ENCODE data around the gene NOS1AP. TPM values are rescaled to one million over a fixed set of nuclear protein-coding genes. Genes with fewer than 3 reads are reported as not detected.

The NOS1AP gene
- polyA plus RNA-seq, 3 donors: 0.12 TPM; not detected in 2

DNA sequence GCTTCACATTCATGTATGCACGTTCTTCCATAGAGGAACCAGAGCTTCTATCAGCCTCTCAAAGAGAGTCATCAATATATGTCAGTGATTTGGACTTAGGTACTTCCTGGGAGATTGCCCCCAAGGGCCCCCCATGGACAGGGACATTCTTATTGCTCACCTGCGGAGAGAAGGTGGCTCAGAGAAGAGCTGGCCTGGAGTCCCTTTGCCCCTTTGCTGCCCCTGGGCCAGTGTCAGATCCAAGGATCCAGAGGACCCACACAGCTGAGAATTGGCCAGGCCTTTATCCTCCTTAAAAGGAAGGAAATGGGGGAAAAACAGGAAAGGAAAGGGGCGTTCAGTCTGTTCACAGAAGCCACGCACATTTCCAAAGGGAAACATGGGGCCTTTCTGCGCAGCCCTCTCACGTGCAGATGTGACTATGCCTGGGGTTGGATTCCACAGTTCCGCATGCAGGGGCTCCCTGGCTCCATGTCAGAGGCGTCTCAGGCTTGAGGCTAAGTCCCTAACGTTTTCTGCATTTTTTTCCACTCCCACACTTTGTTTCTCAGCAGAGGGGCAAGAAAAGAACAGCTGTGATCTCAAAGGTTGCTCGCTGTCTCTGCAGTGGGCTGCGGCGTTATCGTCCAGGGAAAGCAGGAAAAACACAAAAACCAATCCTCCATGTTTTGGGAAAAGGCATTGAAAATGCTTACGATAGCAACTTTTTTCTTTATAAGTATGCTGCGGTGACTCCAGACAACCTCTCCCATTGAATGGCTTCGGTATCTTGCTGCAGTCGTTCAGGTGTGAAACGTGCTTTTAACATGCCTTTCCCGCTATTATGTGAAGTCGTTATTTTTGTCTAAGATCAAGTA, 318.0 kb downstream of the NOS1AP start:
- H3K27me3 ChIP-seq (ENCODE audit: control insufficient read depth in 2 of 2, insufficient read depth in 2 of 2, low read length in 2 of 2): no peaks in the 10 kb centered on the region
- H3K4me1 ChIP-seq (ENCODE audit: control insufficient read depth in 1 of 2, insufficient read depth in 2 of 2, low read length in 2 of 2): peaks cover 13 to 30% of the 10 kb centered on the region in 2 donors
- no peaks in the 10 kb centered on the region for H3K36me3 ChIP-seq (replicated peaks in 1 of 2; ENCODE audit: control insufficient read depth in 1 of 2, insufficient read depth in 2 of 2, low read length in 2 of 2)
- no peak overlapping the region for H2AFZ ChIP-seq (ENCODE audit: insufficient read depth, low read depth, low read length, poor library complexity, severe bottlenecking)
- H4K20me1 ChIP-seq (ENCODE audit: insufficient read depth, low read length): no peaks in the 10 kb centered on the region
- no peaks in the 10 kb centered on the region for H3K9me3 ChIP-seq (replicated peaks in 1 of 2; ENCODE audit: control insufficient read depth in 1 of 2, insufficient read depth in 1 of 2, low read length in 2 of 2)
- Mint-ChIP-seq H3K4me3 (no peak overlapping the region), H3K27ac (no peak overlapping the region), H3K4me1 (peaks cover 37% of the 10 kb centered on the region), H3K36me3 (no peaks in the 10 kb centered on the region), H3K27me3 (ENCODE audit: low read depth in 3 of 3) (peaks cover 0 to 2% (median 0%) of the 10 kb centered on the region in 3 donors), H3K9me3 (no peaks in the 10 kb centered on the region)
- H3K4me2 ChIP-seq (replicated peaks; ENCODE audit: extremely low read depth, low read length, poor library complexity, severe bottlenecking): no peak overlapping the region
- WGBS (ENCODE audit: insufficient coverage): 81% methylated on average over 19 of the region's 20 CpGs
- H3K79me2 ChIP-seq (ENCODE audit: insufficient read depth, low read length): no peaks in the 10 kb centered on the region
- no peak overlapping the region for H3K9ac ChIP-seq (ENCODE audit: insufficient read depth, low read length, poor library complexity, severe bottlenecking)
- H3K4me3 ChIP-seq (replicated peaks in 1 of 3; ENCODE audit: low read depth in 2 of 3, low read length in 3 of 3): no peak overlapping the region
- intact Hi-C loops (cut with micrococcal nuclease): no loop called here
- DNase-seq: no peak
- H3K27ac ChIP-seq (ENCODE audit: low read depth in 1 of 2, low read length in 2 of 2): no peak overlapping the region
- TF ChIP-seq, protein P1, sequence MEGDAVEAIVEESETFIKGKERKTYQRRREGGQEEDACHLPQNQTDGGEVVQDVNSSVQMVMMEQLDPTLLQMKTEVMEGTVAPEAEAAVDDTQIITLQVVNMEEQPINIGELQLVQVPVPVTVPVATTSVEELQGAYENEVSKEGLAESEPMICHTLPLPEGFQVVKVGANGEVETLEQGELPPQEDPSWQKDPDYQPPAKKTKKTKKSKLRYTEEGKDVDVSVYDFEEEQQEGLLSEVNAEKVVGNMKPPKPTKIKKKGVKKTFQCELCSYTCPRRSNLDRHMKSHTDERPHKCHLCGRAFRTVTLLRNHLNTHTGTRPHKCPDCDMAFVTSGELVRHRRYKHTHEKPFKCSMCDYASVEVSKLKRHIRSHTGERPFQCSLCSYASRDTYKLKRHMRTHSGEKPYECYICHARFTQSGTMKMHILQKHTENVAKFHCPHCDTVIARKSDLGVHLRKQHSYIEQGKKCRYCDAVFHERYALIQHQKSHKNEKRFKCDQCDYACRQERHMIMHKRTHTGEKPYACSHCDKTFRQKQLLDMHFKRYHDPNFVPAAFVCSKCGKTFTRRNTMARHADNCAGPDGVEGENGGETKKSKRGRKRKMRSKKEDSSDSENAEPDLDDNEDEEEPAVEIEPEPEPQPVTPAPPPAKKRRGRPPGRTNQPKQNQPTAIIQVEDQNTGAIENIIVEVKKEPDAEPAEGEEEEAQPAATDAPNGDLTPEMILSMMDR (IDR thresholded peaks at IDR 0.05): no peak

DNA sequence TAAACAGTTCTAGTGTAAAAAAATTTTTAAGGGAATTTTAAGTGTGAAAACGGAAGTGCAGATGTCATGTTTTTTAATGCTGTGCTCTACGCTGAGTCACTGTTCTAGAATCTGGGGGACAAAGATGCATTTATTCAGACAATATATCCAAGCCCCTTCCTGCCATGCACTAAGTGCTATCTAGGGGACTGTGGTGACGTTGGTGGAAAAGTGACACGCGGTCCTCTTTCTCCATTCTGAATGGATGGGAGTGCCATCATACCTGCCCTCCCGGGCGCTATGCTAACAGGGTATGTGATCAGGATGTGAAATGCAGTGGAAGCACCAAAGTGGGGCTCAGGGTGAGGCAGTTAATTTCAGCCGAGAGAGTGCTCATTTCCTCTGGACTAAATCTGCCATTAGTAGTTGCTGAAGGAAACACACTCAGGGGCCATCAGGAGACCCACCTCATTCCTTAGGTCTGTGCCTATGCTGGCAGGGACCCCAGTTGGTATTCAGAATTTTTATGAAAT, 318.6 kb downstream of the NOS1AP start:
- DNase-seq: no peak
- H3K9me3 ChIP-seq (replicated peaks in 1 of 2; ENCODE audit: control insufficient read depth in 1 of 2, insufficient read depth in 1 of 2, low read length in 2 of 2): no peaks in the 10 kb centered on the region
- no peaks in the 10 kb centered on the region for H3K79me2 ChIP-seq (ENCODE audit: insufficient read depth, low read length)
- TF ChIP-seq, protein P1 (IDR thresholded peaks at IDR 0.05): no peak
- no peaks in the 10 kb centered on the region for H4K20me1 ChIP-seq (ENCODE audit: insufficient read depth, low read length)
- no peak overlapping the region for H3K4me2 ChIP-seq (replicated peaks; ENCODE audit: extremely low read depth, low read length, poor library complexity, severe bottlenecking)
- H2AFZ ChIP-seq (ENCODE audit: insufficient read depth, low read depth, low read length, poor library complexity, severe bottlenecking): no peak overlapping the region
- Mint-ChIP-seq H3K4me1 (peaks cover 37% of the 10 kb centered on the region), H3K27ac (peak overlapping the region in 1 of 7 donors; percentile 46), H3K9me3 (no peaks in the 10 kb centered on the region), H3K4me3 (no peak overlapping the region), H3K36me3 (no peaks in the 10 kb centered on the region), H3K27me3 (ENCODE audit: low read depth in 3 of 3) (peaks cover 0 to under 1% (median 0%) of the 10 kb centered on the region in 3 donors)
- H3K27me3 ChIP-seq (ENCODE audit: control insufficient read depth in 2 of 2, insufficient read depth in 2 of 2, low read length in 2 of 2): no peaks in the 10 kb centered on the region
- H3K36me3 ChIP-seq (replicated peaks in 1 of 2; ENCODE audit: control insufficient read depth in 1 of 2, insufficient read depth in 2 of 2, low read length in 2 of 2): no peaks in the 10 kb centered on the region
- H3K27ac ChIP-seq (ENCODE audit: low read depth in 1 of 2, low read length in 2 of 2): no peak overlapping the region
- WGBS (ENCODE audit: insufficient coverage): 63% methylated on average over 5 of the region's 8 CpGs
- intact Hi-C loops (cut with micrococcal nuclease): no loop called here
- peaks cover 13 to 30% of the 10 kb centered on the region in 2 donors for H3K4me1 ChIP-seq (ENCODE audit: control insufficient read depth in 1 of 2, insufficient read depth in 2 of 2, low read length in 2 of 2)
- no peak overlapping the region for H3K9ac ChIP-seq (ENCODE audit: insufficient read depth, low read length, poor library complexity, severe bottlenecking)
- H3K4me3 ChIP-seq (replicated peaks in 1 of 3; ENCODE audit: low read depth in 2 of 3, low read length in 3 of 3): no peak overlapping the region
